HepG2 (cell line): Measurements from ENCODE around the gene KRTCAP3. TPM values are rescaled to one million over a fixed set of nuclear protein-coding genes. Genes with fewer than 3 reads are reported as not detected.

Experiments
- ARNTL ChIP-seq: sonication (generic); formaldehyde crosslinking; IDR thresholded peaks from 2 replicates; pipeline ENCODE4 v1.4.0; 2020; ENCODE audit warnings: mild to moderate bottlenecking, missing genetic modification reagents
- GATAD1 ChIP-seq: IDR thresholded peaks from 2 replicates; pipeline ENCODE4 v1.6.1; 2016; ENCODE audit warnings: missing genetic modification reagents, missing compliant biosample characterization
- HMGXB3 ChIP-seq: sonication (generic); formaldehyde crosslinking; IDR thresholded peaks from 2 replicates; pipeline ENCODE4 v1.4.0; 2020; ENCODE audit warnings: missing genetic modification reagents, borderline replicate concordance
- ISL2 ChIP-seq: sonication (generic); formaldehyde crosslinking; IDR thresholded peaks from 2 replicates; pipeline ENCODE4 v1.5.0; 2020; ENCODE audit warnings: missing genetic modification reagents
- ISX ChIP-seq: sonication (generic); formaldehyde crosslinking; conservative IDR thresholded peaks from 2 replicates; pipeline ENCODE4 v1.5.0; 2020; ENCODE audit warnings: missing genetic modification reagents
- KMT2A ChIP-seq: sonication (generic); formaldehyde crosslinking; IDR thresholded peaks from 2 replicates; pipeline ENCODE4 v1.4.0; 2020; ENCODE audit warnings: missing genetic modification reagents
- MBD4 ChIP-seq: IDR thresholded peaks from 2 replicates; pipeline ENCODE4 v1.6.1; 2012; ENCODE audit warnings: low read length, inconsistent platforms, borderline replicate concordance
- NFRKB ChIP-seq: fragments of 450-650 bp; IDR thresholded peaks from 2 replicates; pipeline ENCODE4 v1.6.1; 2017
- SP5 ChIP-seq: IDR thresholded peaks from 2 replicates; pipeline ENCODE4 v1.6.1; 2016; ENCODE audit warnings: low read depth, borderline replicate concordance
- SYNCRIP ChIP-seq: fragments of 200-400 bp; formaldehyde crosslinking; IDR thresholded peaks from 2 replicates; pipeline ENCODE4 v1.6.1; 2018; ENCODE audit warnings: mild to moderate bottlenecking, low read depth, low read length; ENCODE audit not compliant: insufficient read depth
- TBX2 ChIP-seq: sonication (generic); formaldehyde crosslinking; IDR thresholded peaks from 2 replicates; pipeline ENCODE4 v1.5.0; 2020; ENCODE audit warnings: missing genetic modification reagents, mild to moderate bottlenecking, borderline replicate concordance
- TEAD2 ChIP-seq: sonication (generic); formaldehyde crosslinking; IDR thresholded peaks from 2 replicates; pipeline ENCODE4 v1.9.0; 2021; ENCODE audit warnings: missing genetic modification reagents
- ZBTB33 ChIP-seq: sonication (generic); formaldehyde crosslinking; IDR thresholded peaks from 2 replicates; pipeline ENCODE4 v1.4.0; 2020; ENCODE audit warnings: missing genetic modification reagents
- ZKSCAN8 ChIP-seq: IDR thresholded peaks from 2 replicates; pipeline ENCODE4 v1.6.1; 2016; ENCODE audit warnings: borderline replicate concordance, missing genetic modification reagents, missing compliant biosample characterization
- ZNF354B ChIP-seq: sonication (generic); formaldehyde crosslinking; IDR thresholded peaks from 2 replicates; pipeline ENCODE4 v1.8.0; 2022; ENCODE audit warnings: mild to moderate bottlenecking, missing genetic modification reagents
- ZNF574 ChIP-seq: sonication (generic); formaldehyde crosslinking; IDR thresholded peaks from 2 replicates; pipeline ENCODE4 v1.4.0; 2020; ENCODE audit warnings: missing genetic modification reagents
- polyA plus RNA-seq, 8 experiments: library from polyadenylated mRNA; depleted of rRNA in 3 of 8; stranded (reverse) in 7 of 8; unstranded in 1 of 8; fragments of >200 nt; fragmentation: Illumina TruSeq in 4 of 8; extraction: Trizol in 4 of 8; gene quantifications; 2 replicates each; pipeline versions ENCODE4 v1.2.1 to v1.2.3, GENCODE V29; 2011 to 2016; ENCODE audit warnings: low read depth in 4 of 8, missing spikeins in 1 of 8, mixed read lengths in 1 of 8; ENCODE audit not compliant: insufficient read depth in 1 of 8
- total RNA-seq, 5 experiments: library from RNA; depleted of rRNA; stranded (reverse); fragments of >200 nt; fragmentation: Illumina TruSeq; extraction: Trizol; gene quantifications; 2 replicates each; pipeline ENCODE4 v1.2.3, GENCODE V29; 2016; ENCODE audit warnings: low read depth in 1 of 5
- TF ChIP-seq, protein P1 (sequence below): sonication (generic); formaldehyde crosslinking; IDR thresholded peaks from 2 replicates; pipeline ENCODE4 v1.8.0; 2022; ENCODE audit warnings: low read depth, missing genetic modification reagents
- TF ChIP-seq, protein P2 (sequence below): sonication (generic); formaldehyde crosslinking; IDR thresholded peaks from 2 replicates; pipeline ENCODE4 v1.5.0; 2020; ENCODE audit warnings: mild to moderate bottlenecking, missing genetic modification reagents, moderate library complexity

Gene KRTCAP3
- total and polyA plus RNA-seq, 2 of the 13 experiments (the other 11 are each of a cell fraction or from before 2014, with no cell fraction given) = 2.1 to 4.5 TPM

DNA sequence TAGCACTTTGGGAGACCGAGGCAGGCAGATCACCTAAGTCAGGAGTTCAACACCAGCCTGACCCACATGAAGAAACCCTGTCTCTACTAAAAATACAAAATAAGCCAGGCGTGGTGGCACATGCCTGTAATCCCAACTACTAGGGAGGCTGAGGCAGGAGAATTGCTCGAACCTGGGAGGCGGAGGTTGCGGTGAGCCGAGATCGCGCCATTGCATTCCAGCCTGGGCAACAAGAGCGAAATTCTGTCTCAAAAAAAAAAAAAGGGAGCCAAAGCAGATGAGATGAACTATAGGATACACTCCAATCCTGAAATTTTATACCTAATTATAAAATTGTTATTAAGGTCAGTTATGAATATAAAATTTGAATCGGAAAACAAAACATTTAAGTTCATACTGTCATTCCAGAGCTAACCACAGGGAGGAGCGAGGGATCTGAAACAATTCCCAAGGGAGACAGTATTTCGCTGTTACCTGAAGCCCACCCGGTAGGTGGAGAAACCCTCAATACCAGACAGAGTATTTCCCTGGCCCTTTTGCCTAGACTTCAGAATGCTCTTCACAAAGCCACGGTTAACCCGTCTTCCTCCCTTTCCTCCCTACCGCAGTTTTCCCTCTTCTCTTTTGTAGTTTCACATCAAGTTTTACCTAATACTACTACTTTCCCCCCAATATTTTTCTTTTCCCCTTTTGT, 34.2 kb upstream of the KRTCAP3 start (continued):
- TF ChIP-seq TBX2 (CRISPR knock-in tag) = no peak; the same call in 1 of the 2 replicates
- TF ChIP-seq, protein P1, sequence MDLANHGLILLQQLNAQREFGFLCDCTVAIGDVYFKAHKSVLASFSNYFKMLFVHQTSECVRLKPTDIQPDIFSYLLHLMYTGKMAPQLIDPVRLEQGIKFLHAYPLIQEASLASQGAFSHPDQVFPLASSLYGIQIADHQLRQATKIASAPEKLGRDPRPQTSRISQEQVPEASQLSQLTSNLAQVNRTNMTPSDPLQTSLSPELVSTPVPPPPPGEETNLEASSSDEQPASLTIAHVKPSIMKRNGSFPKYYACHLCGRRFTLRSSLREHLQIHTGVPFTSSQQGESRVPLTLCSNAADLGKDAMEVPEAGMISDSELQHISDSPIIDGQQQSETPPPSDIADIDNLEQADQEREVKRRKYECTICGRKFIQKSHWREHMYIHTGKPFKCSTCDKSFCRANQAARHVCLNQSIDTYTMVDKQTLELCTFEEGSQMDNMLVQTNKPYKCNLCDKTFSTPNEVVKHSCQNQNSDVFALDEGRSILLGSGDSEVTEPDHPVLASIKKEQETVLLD = no peak
- TF ChIP-seq MBD4 = no peak
- no peak for TF ChIP-seq ISX (CRISPR knock-in tag)
- TF ChIP-seq GATAD1 = peak; percentile 33; the same call in 1 of the 2 replicates
- TF ChIP-seq ZKSCAN8 (CRISPR knock-in tag) = no peak; the same call in 1 of the 2 replicates
- TF ChIP-seq ZNF354B (CRISPR knock-in tag) = no peak
- TF ChIP-seq TEAD2 (CRISPR knock-in tag) = no peak
- TF ChIP-seq ZBTB33 (CRISPR knock-in tag) = peak; percentile 87
- TF ChIP-seq ZNF574 (CRISPR knock-in tag) = no peak
- no peak for TF ChIP-seq KMT2A (CRISPR knock-in tag)
- TF ChIP-seq ISL2 (CRISPR knock-in tag) = no peak
- no peak for TF ChIP-seq HMGXB3 (CRISPR knock-in tag)
- TF ChIP-seq ARNTL (CRISPR knock-in tag) = no peak
- TF ChIP-seq SYNCRIP = no peak
- TF ChIP-seq, protein P2, sequence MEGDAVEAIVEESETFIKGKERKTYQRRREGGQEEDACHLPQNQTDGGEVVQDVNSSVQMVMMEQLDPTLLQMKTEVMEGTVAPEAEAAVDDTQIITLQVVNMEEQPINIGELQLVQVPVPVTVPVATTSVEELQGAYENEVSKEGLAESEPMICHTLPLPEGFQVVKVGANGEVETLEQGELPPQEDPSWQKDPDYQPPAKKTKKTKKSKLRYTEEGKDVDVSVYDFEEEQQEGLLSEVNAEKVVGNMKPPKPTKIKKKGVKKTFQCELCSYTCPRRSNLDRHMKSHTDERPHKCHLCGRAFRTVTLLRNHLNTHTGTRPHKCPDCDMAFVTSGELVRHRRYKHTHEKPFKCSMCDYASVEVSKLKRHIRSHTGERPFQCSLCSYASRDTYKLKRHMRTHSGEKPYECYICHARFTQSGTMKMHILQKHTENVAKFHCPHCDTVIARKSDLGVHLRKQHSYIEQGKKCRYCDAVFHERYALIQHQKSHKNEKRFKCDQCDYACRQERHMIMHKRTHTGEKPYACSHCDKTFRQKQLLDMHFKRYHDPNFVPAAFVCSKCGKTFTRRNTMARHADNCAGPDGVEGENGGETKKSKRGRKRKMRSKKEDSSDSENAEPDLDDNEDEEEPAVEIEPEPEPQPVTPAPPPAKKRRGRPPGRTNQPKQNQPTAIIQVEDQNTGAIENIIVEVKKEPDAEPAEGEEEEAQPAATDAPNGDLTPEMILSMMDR = peak; percentile 83
- TF ChIP-seq SP5 (CRISPR knock-in tag) = no peak
- TF ChIP-seq NFRKB = no peak
